Stimulated activated CD4-positive, alpha-beta T cell treated with anti-CD3 and anti-CD28 coated beads, Interleukin-12 subunit alpha, Interleukin-12 subunit beta, amount 100 ng/mL, for 24 hours (primary cell): ENCODE data around the gene CYB561.
A peak's percentile ranks its signal among the peaks of the same experiment; 100 is the strongest.

Experiments
- DNase-seq, 2 experiments: peaks; one replicate each; pipeline ENCODE4 v3.0.0-alpha.2; 2020; ENCODE audit warnings: low read depth in 2 of 2

CYB561 gene

GRCh38 chr17:63407741-63408330, 38.3 kb downstream of the CYB561 start:
- DNase-seq: no peak

GRCh38 chr17:63406689-63407330, 39.3 kb downstream of the CYB561 start:
- peak; percentile 38 to 61 for DNase-seq

- no peak for DNase-seq
Measured at GRCh38 chr17:63405741-63406261, 40.3 kb downstream of the CYB561 start.

GRCh38 chr17:63405020-63405419, 41.1 kb downstream of the CYB561 start:
- no peak for DNase-seq

- no peak for DNase-seq
Measured at GRCh38 chr17:63402431-63403212, 43.5 kb downstream of the CYB561 start.

GRCh38 chr17:63399856-63400255, 46.2 kb downstream of the CYB561 start:
- no peak for DNase-seq

GRCh38 chr17:63399316-63399715, 46.8 kb downstream of the CYB561 start:
- DNase-seq: no peak

- DNase-seq: no peak
Measured at GRCh38 chr17:63398680-63399079, 47.4 kb downstream of the CYB561 start.

GRCh38 chr17:63395075-63395805, 50.9 kb downstream of the CYB561 start:
- no peak for DNase-seq

- no peak for DNase-seq
Measured at GRCh38 chr17:63390090-63390489, 56.0 kb downstream of the CYB561 start.

- no peak for DNase-seq
Measured at GRCh38 chr17:63387656-63388340, 58.3 kb downstream of the CYB561 start.

- DNase-seq: no peak
Measured at GRCh38 chr17:63382826-63383225, 63.3 kb downstream of the CYB561 start.
